ENCODE measurements around the gene LRRC9. TPM values are rescaled to one million over a fixed set of nuclear protein-coding genes. Genes with fewer than 3 reads are reported as not detected.

LRRC9 gene
- total and polyA plus RNA-seq, 3 donors from 2014 or later = 4.3 to 11.0 (median 10.1) TPM

GRCh38 chr14:60101786-60102185 lies 181.8 kb downstream of the LRRC9 start:
- Histone ChIP-seq H3K27me3 (no peaks in the 10 kb centered on the region), H3K4me3 (no peak overlapping the region), H3K9me3 (no peaks in the 10 kb centered on the region), H3K27ac (no peak overlapping the region), H3K4me1 (peaks cover 7% of the 10 kb centered on the region), H3K36me3 (ENCODE audit: low read depth, missing control alignments) (no peaks in the 10 kb centered on the region)
- 87 to 96% methylated on average over 1 of the region's 1 CpG for WGBS, 2 donors
- TF ChIP-seq POLR2A (IDR thresholded peaks at IDR 0.05) (no peak), CTCF (IDR thresholded peaks at IDR 0.05) (no peak)
- intact Hi-C loops (cut with DNase I; ENCODE audit: low total_unique reads) = no loop called here
- DNase-seq = no peak

GRCh38 chr14:60102389-60102788 lies 182.4 kb downstream of the LRRC9 start:
- no peak overlapping the region for H3K27ac ChIP-seq

GRCh38 chr14:60106339-60106738 lies 186.4 kb downstream of the LRRC9 start:
- Histone ChIP-seq H3K27me3 (no peaks in the 10 kb centered on the region), H3K27ac (no peak overlapping the region), H3K4me3 (no peak overlapping the region), H3K9me3 (no peaks in the 10 kb centered on the region), H3K36me3 (ENCODE audit: low read depth, missing control alignments) (no peaks in the 10 kb centered on the region), H3K4me1 (peaks cover 11% of the 10 kb centered on the region)
- intact Hi-C loops (cut with DNase I; ENCODE audit: low total_unique reads) = no loop called here
- no peak for TF ChIP-seq CTCF (IDR thresholded peaks at IDR 0.05)
- no peak for TF ChIP-seq POLR2A (IDR thresholded peaks at IDR 0.05)
- WGBS, 2 donors = 48 to 65% methylated on average over 2 of the region's 2 CpGs
- peak; percentile 25 for DNase-seq

More at GRCh38 chr14:60102389-60102788, 182.4 kb downstream of the LRRC9 start:
- Histone ChIP-seq H3K4me1 (peaks cover 11% of the 10 kb centered on the region), H3K36me3 (ENCODE audit: low read depth, missing control alignments) (no peaks in the 10 kb centered on the region), H3K4me3 (no peak overlapping the region), H3K27me3 (no peaks in the 10 kb centered on the region), H3K9me3 (no peaks in the 10 kb centered on the region)
- intact Hi-C loops (cut with DNase I; ENCODE audit: low total_unique reads) = no loop called here
- no peak for DNase-seq
- TF ChIP-seq CTCF (IDR thresholded peaks at IDR 0.05) = no peak
- WGBS, 2 donors = 44 to 53% methylated on average over 2 of the region's 2 CpGs

- H3K27ac ChIP-seq = no peak overlapping the region
- WGBS, 2 donors = 77 to 80% methylated on average over 4 of the region's 4 CpGs
- no peaks in the 10 kb centered on the region for H3K27me3 ChIP-seq
- no peaks in the 10 kb centered on the region for H3K36me3 ChIP-seq (ENCODE audit: low read depth, missing control alignments)
- TF ChIP-seq POLR2A (IDR thresholded peaks at IDR 0.05) (no peak), CTCF (IDR thresholded peaks at IDR 0.05) (no peak)
- intact Hi-C loops (cut with DNase I; ENCODE audit: low total_unique reads) = no loop called here
- no peaks in the 10 kb centered on the region for H3K9me3 ChIP-seq
- DNase-seq = no peak
- no peak overlapping the region for H3K4me3 ChIP-seq
- peaks cover 11% of the 10 kb centered on the region for H3K4me1 ChIP-seq
Observed at GRCh38 chr14:60107477-60107876, 187.5 kb downstream of the LRRC9 start.

GRCh38 chr14:60111732-60112131 lies 191.8 kb downstream of the LRRC9 start:
- H3K9me3 ChIP-seq = no peaks in the 10 kb centered on the region
- TF ChIP-seq CTCF (IDR thresholded peaks at IDR 0.05) (no peak), POLR2A (IDR thresholded peaks at IDR 0.05) (no peak)
- no peaks in the 10 kb centered on the region for H3K27me3 ChIP-seq
- DNase-seq = no peak
- intact Hi-C loops (cut with DNase I; ENCODE audit: low total_unique reads) = no loop called here
- no peaks in the 10 kb centered on the region for H3K36me3 ChIP-seq (ENCODE audit: low read depth, missing control alignments)
- no peak overlapping the region for H3K27ac ChIP-seq
- WGBS, 2 donors = 90 to 96% methylated on average over 2 of the region's 2 CpGs
- no peak overlapping the region for H3K4me3 ChIP-seq
- peaks cover 4% of the 10 kb centered on the region for H3K4me1 ChIP-seq
